HG03457 (cell line): ENCODE measurements around the gene WDFY3.
"Not testable (repeated sequence)": the region's sequence is repeated elsewhere in the genome, so short reads cannot be mapped to it uniquely, and the experiment has no call there.

Source experiments
- ATAC-seq: cut with Tn5 transposase; IDR thresholded peaks from one replicate; pipeline ENCODE4 v1.9.1; 2021; ENCODE audit warnings: moderate number of reproducible peaks; ENCODE audit not compliant: unreplicated experiment

The WDFY3 gene

GRCh38 chr4:84730375-84730774, 236.1 kb downstream of the WDFY3 start:
- ATAC-seq: no peak

DNA sequence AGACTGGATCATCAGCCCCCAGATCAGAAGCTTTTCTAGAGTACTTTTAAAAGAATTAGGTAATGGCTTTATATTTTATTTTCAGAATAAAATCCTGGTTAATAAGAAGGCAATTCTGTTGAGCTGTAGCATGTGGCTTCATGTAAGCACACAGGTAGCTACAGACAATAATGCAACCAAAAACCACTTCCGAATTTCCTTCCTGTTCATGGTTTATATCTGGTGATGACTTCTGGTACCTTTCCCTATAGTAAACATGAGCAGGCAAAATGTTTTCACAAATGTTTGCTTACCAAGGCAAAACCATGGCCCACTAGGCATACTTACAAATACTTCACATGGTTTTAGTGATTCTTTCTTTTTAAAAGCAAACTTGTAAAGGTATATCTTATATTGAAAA, 239.0 kb downstream of the WDFY3 start:
- ATAC-seq: no peak

DNA sequence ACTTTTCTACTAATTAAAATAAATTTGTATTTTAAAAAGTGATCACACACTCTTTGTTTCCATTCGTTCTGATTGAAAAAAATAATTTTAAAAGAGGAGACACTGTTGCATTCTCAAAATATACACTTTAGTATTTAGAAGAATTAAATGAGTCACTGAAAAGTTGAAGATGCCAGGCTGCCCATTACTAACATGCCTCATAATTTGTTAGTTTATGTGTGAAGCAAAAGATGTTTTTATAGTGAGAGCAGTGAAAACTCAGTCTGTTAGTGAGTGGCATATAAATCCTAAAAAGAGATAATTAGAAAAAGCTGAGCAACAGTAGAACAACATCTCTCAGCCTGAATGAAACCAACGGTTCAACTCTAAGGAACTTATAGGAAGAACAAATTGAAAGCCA, 240.1 kb downstream of the WDFY3 start:
- ATAC-seq: no peak

- no peak for ATAC-seq
Measured at GRCh38 chr4:84722720-84723119, 243.8 kb downstream of the WDFY3 start.

GRCh38 chr4:84719115-84719514, 247.4 kb downstream of the WDFY3 start:
- ATAC-seq: no peak

GRCh38 chr4:84718699-84719098, 247.8 kb downstream of the WDFY3 start:
- no peak for ATAC-seq

DNA sequence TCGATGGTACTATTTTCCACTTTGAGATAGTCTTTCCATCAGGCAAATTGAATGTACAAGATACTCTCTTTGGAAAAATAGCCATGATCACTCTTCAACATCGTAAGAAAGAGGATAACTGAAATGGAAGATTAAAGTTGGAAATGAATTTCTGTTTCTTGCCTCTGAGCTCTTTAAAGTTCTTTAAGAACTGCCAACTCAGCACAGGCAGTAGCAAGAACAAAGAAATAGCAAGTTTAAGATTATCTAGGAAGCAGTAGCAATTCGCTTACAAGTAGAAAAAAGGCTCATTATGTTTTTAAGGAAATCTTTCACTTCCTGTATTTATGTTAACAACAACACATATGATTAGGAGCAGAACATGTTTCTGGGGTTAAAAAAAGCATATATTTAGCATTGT, 255.9 kb downstream of the WDFY3 start:
- no peak for ATAC-seq

GRCh38 chr4:84708406-84709135, 257.9 kb downstream of the WDFY3 start:
- no peak for ATAC-seq

DNA sequence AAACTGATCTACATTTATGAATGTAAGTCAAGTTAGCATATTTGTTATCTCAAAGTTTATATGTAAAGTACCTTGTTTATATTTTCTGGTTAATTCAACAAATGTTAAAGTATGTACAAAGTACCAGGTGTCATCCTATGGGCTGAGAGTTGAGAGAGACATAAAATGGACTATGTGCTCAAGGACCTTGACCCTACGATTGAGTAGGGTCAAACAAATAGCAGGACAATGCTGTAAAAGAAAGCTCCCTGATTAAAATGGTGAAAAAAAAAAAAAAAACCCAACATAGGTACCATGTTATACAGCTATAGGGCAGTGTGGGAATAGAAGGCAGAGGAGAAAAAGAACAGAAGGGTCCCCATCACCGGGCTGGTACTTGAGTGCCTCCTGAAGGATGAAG, 260.2 kb downstream of the WDFY3 start:
- no peak for ATAC-seq

GRCh38 chr4:84699001-84699671, 267.4 kb downstream of the WDFY3 start:
- ATAC-seq: no peak

DNA sequence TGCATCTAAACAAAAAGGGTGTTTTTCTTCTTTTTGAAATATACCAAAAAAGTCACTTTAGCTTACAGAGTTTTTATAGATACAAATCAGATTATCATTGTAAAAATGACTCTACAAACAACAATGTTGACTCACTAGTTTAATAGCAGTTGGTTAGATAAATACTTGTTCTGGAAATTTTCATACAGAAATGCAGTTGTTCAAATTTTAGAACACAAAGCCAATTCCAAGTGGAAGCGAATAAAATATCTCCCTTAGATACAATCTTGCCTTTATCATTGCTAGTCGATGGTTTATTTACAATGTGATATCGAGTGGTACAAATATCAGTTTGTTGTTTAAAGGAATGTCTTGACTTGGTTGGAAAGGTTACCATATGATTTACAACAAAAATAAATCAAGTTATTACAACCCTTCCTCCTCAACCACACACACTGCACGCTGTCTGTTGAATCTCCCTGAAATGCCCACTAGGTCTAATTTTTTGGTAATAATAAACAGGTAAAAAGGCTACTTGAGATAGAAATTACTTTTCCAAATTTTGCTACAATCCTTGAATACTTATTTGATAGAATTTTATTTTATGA, 268.8 kb downstream of the WDFY3 start:
- no peak for ATAC-seq

GRCh38 chr4:84697159-84697558, 269.3 kb downstream of the WDFY3 start:
- ATAC-seq: no peak

DNA sequence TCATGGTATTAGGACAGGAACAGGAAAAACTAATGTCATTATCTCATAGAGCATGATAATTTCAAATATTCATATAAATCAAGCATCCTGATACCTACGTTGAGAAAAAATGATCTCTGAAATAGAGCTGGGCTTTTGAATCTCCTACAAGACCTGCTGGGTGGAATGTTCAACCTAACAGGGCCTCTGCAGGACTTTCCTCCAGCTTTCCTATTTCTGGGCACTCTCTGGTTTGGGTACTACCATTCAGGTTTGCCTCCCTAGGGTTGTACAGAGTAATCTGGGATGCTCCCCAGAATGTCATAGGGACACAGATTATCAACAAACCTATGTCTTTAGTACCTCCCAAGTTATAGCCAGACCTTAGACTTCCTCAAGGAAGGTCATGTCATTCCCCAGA, 274.7 kb downstream of the WDFY3 start:
- ATAC-seq: no peak

GRCh38 chr4:84691170-84691691, 275.3 kb downstream of the WDFY3 start:
- no peak for ATAC-seq

GRCh38 chr4:84690481-84690880, 276.0 kb downstream of the WDFY3 start:
- no peak for ATAC-seq

DNA sequence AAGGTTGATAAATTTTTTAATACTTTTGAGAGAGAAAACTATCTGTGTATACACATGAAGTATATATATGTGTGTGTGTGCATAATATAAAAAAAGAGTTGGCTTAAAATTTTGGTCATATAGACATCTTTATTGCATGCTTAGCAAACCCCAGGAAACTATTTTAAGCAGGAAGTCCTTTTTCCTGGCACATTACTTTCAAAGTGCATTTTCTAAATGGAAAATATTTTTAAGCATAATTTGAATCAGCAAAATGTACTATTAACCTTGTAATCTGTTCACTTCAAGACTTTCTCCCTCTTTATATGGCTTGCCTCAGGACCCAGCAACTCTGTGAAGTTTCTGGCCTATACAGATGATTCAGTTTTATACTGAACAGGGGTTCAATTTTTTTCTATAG, 277.3 kb downstream of the WDFY3 start:
- ATAC-seq: no peak

DNA sequence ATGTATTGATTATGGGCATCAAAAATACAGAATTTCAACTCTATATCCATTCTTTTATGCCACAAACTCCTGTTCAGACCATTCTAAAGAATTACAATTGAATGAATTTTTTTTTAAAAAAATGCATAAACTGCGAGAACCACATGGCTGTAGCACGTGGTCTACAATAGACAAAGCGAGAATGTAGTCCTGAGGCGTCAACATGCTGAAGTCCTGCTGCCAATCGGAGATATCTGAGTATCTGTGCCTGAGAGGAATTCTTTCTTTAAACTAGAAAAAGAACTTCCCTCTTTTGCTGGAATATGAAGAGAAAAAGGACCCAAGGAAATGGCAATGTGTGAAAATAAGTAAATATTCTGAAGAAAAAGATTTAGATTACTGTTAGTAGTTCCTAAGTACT, 277.9 kb downstream of the WDFY3 start:
- no peak for ATAC-seq

- no peak for ATAC-seq
Measured at GRCh38 chr4:84685105-84685504, 281.4 kb downstream of the WDFY3 start.

GRCh38 chr4:84684361-84684760, 282.1 kb downstream of the WDFY3 start:
- ATAC-seq: no peak

GRCh38 chr4:84683064-84683850, 283.2 kb downstream of the WDFY3 start:
- ATAC-seq: no peak

- ATAC-seq: not testable (repeated sequence)
Measured at GRCh38 chr4:84682661-84683060, 283.8 kb downstream of the WDFY3 start.
